GM12801 (cell line): ENCODE results near the gene PNMA8C.

Experiments
- CTCF ChIP-seq: IDR thresholded peaks from one replicate; pipeline ENCODE4 v1.5.1; 2011; ENCODE audit warnings: control low read depth; ENCODE audit not compliant: insufficient read length; ENCODE audit errors: extremely low read depth

Gene PNMA8C

GRCh38 chr19:46469541-46470185 is 40.9 kb upstream of the PNMA8C start:
- TF ChIP-seq CTCF: no peak

- TF ChIP-seq CTCF: no peak
Measured at GRCh38 chr19:46466536-46467196, 37.9 kb upstream of the PNMA8C start.

- no peak for TF ChIP-seq CTCF
Measured at GRCh38 chr19:46463516-46463915, 34.8 kb upstream of the PNMA8C start.

GRCh38 chr19:46461537-46461936 is 32.8 kb upstream of the PNMA8C start:
- TF ChIP-seq CTCF: no peak

GRCh38 chr19:46460981-46461380 is 32.2 kb upstream of the PNMA8C start:
- no peak for TF ChIP-seq CTCF

GRCh38 chr19:46460055-46460454 is 31.3 kb upstream of the PNMA8C start:
- no peak for TF ChIP-seq CTCF

- TF ChIP-seq CTCF: no peak
Measured at GRCh38 chr19:46456930-46457329, 28.2 kb upstream of the PNMA8C start.
